Transverse colon (tissue), 4 donors: Measurements from ENCODE around the gene C5orf22.

Experiments used
- CTCF ChIP-seq, 5 experiments: fragments of 200-600 bp in 3 of 5; fragments of 450-650 bp in 2 of 5; sonication (generic) in 3 of 5; IDR thresholded peaks; 1 replicate in 2 of 5; 2 replicates in 3 of 5; pipeline ENCODE4 v1.5.1; 2016 to 2017; ENCODE audit warnings: antibody characterized with exemption in 5 of 5, inconsistent platforms in 3 of 5, mild to moderate bottlenecking in 2 of 5, moderate library complexity in 1 of 5
- POLR2AphosphoS5 ChIP-seq, 3 donors: sonication (generic); formaldehyde crosslinking; IDR thresholded peaks; one replicate each; pipeline ENCODE4 v1.6.1; 2016; ENCODE audit warnings: antibody characterized with exemption in 3 of 3

DNA sequence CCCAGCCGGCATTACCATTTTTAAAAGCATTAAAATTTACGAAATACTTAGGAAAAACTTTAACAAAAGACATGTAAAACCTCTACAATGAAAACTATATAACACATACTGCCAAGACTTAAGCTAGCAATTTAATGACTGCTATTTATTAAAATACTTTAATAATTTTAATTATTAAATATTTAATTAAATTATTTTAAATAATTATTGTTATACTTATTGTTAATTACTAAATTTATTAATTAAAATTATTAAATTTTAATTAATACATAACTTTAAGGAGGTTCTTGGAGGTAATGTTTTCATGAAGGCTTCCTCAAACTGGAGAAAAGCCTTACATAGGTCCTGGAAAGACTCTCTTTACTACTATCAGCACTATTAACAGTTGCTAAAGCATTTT lies 47.5 kb downstream of the C5orf22 start:
- TF ChIP-seq POLR2AphosphoS5 (IDR thresholded peaks at IDR 0.05) (no peak), CTCF (IDR thresholded peaks at IDR 0.05) (no peak)
